Colonic mucosa (tissue), 4 donors: ENCODE measurements around the gene FOXP1. TPM values are rescaled to one million over a fixed set of nuclear protein-coding genes. Genes with fewer than 3 reads are reported as not detected.

Source experiments
- DNase-seq: peaks from one replicate; pipeline ENCODE4 v3.0.0-alpha.2; 2020
- H3K27ac ChIP-seq: fragments of 200-600 bp; one replicate; pipeline ENCODE4 v1.8.0; 2021
- H3K27me3 ChIP-seq: fragments of 200-600 bp; one replicate; pipeline ENCODE4 v1.8.0; 2021
- H3K36me3 ChIP-seq: fragments of 200-600 bp; one replicate; pipeline ENCODE4 v1.8.0; 2021
- H3K4me1 ChIP-seq: fragments of 200-600 bp; one replicate; pipeline ENCODE4 v1.8.0; 2021; ENCODE audit warnings: mild to moderate bottlenecking
- H3K4me3 ChIP-seq: fragments of 200-600 bp; one replicate; pipeline ENCODE4 v1.8.0; 2021
- H3K9ac ChIP-seq, 2 donors: one replicate each; pipeline ENCODE4 v1.7.0; 2013; ENCODE audit warnings: control low read depth in 2 of 2, low read depth in 2 of 2, low read length in 2 of 2
- H3K9me3 ChIP-seq: fragments of 200-600 bp; one replicate; pipeline ENCODE4 v1.8.0; 2021
- intact Hi-C: fragments of 100-400 bp; cut with DNase I; formaldehyde crosslinking; loops from one replicate; pipeline ENCODE4 v1.14.1; 2022
- total RNA-seq, 2 donors: library from RNA; stranded (reverse); fragmentation: NEBNext Ultra II Directional in 1 of 2; extraction: Animal tissue kit (Norgen Biotek cat#: 25700) in 1 of 2; gene quantifications; one replicate each; pipeline ENCODE4 v1.2.1, GENCODE V29; 2021
- TF ChIP-seq, protein P1 (sequence below): fragments of 200-600 bp; IDR thresholded peaks from one replicate; pipeline ENCODE4 v1.8.0; 2022; ENCODE audit warnings: antibody characterized with exemption, mild to moderate bottlenecking
- donor health status: healthy.
- donor health status: DM: no; HTN: no; CAD: no.
- donor health status: DM: no; HTN: no; CAD: no.

The FOXP1 gene
- total RNA-seq, 2 donors from 2014 or later, result 127 to 128 TPM

DNA sequence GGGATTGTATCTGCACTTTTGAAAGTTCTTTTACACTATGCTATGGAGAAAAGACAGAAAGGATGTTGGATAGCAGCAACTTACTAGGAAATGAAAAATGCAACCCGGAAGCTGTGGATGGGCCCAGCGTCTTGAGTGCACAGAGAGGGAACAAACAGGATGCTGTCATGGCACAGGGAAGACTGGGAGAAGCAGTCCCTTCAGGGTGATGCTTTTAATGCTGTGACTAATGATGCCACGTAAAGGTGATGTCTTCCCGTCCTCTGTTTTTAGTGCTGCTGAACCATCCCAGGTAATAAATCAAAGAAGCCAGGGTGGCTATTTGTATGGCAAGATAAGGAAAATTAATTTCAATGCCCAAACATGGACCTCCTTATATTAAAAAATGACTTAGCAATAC lies 437.6 kb downstream of the FOXP1 start:
- H3K36me3 ChIP-seq, result no peaks in the 10 kb centered on the region
- no peaks in the 10 kb centered on the region for H3K27me3 ChIP-seq
- H3K4me1 ChIP-seq, result peaks cover 8% of the 10 kb centered on the region
- TF ChIP-seq, protein P1, sequence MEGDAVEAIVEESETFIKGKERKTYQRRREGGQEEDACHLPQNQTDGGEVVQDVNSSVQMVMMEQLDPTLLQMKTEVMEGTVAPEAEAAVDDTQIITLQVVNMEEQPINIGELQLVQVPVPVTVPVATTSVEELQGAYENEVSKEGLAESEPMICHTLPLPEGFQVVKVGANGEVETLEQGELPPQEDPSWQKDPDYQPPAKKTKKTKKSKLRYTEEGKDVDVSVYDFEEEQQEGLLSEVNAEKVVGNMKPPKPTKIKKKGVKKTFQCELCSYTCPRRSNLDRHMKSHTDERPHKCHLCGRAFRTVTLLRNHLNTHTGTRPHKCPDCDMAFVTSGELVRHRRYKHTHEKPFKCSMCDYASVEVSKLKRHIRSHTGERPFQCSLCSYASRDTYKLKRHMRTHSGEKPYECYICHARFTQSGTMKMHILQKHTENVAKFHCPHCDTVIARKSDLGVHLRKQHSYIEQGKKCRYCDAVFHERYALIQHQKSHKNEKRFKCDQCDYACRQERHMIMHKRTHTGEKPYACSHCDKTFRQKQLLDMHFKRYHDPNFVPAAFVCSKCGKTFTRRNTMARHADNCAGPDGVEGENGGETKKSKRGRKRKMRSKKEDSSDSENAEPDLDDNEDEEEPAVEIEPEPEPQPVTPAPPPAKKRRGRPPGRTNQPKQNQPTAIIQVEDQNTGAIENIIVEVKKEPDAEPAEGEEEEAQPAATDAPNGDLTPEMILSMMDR, result no peak
- H3K9me3 ChIP-seq, result no peaks in the 10 kb centered on the region
- intact Hi-C loops, result no loop called here
- no peak overlapping the region for H3K9ac ChIP-seq
- no peak overlapping the region for H3K4me3 ChIP-seq
- H3K27ac ChIP-seq, result no peak overlapping the region
- no peak for DNase-seq

DNA sequence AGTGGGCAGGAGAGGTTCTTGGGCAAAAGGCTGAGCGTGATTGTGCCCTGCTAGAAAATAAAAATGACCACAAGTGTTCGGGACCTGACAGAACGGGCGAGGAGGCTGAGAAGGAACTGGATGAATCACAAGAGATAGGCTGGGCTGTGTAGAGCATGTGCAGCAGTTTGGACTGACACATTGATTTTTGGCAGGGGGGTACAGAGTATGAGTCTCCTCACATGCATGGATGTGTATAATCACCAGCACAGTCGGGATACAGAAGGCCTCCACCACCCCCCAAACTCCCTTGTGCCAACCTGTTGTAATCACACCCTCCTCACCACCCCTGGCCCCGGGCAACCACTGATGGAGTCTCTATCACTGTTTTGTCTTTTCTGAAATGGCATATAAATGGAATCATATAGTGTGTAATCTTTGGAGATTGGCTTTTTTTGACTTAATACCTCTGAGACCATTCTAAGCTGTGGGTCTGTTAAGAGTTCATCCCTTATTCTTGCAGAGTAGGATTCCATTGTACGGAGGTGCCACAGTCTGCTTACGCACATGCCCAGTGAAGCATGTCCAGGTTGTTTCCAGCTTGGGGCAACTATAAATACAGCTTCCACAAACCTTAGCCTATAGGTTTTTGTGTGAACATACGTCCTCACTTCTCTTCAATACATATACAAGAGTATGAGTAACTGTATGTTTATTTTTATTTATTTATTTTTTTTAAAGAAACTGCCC lies 438.8 kb downstream of the FOXP1 start:
- no peak overlapping the region for H3K4me3 ChIP-seq
- no peak overlapping the region for H3K27ac ChIP-seq
- H3K9ac ChIP-seq, result no peak overlapping the region
- H3K36me3 ChIP-seq, result no peaks in the 10 kb centered on the region
- intact Hi-C loops, result no loop called here
- TF ChIP-seq, protein P1, result no peak
- peaks cover 8% of the 10 kb centered on the region for H3K4me1 ChIP-seq
- no peaks in the 10 kb centered on the region for H3K9me3 ChIP-seq
- H3K27me3 ChIP-seq, result no peaks in the 10 kb centered on the region
- DNase-seq, result no peak

DNA sequence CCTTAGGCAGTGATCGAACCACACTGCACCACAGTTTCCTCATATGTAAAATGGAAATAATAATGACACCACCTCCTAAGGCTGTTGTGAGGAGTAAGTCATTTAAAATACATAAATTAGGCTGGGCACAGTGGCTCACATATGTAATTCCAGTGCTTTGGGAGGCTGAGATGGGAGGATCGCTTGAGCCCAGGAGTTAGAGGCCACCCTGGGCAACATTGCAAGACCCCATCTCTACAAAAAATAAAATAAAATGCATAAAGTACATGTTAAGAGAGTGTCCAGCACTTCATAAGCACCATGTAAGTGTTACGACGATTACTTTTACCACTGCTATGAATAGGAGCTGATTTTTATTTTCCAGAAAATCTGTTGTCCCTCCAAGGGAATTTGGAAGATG lies 440.0 kb downstream of the FOXP1 start:
- Histone ChIP-seq H3K27me3 (no peaks in the 10 kb centered on the region), H3K36me3 (no peaks in the 10 kb centered on the region), H3K4me1 (peaks cover 8% of the 10 kb centered on the region), H3K9me3 (no peaks in the 10 kb centered on the region), H3K4me3 (no peak overlapping the region), H3K9ac (no peak overlapping the region), H3K27ac (peak overlapping the region; percentile 56)
- intact Hi-C loops, result no loop called here
- TF ChIP-seq, protein P1, result no peak
- no peak for DNase-seq

DNA sequence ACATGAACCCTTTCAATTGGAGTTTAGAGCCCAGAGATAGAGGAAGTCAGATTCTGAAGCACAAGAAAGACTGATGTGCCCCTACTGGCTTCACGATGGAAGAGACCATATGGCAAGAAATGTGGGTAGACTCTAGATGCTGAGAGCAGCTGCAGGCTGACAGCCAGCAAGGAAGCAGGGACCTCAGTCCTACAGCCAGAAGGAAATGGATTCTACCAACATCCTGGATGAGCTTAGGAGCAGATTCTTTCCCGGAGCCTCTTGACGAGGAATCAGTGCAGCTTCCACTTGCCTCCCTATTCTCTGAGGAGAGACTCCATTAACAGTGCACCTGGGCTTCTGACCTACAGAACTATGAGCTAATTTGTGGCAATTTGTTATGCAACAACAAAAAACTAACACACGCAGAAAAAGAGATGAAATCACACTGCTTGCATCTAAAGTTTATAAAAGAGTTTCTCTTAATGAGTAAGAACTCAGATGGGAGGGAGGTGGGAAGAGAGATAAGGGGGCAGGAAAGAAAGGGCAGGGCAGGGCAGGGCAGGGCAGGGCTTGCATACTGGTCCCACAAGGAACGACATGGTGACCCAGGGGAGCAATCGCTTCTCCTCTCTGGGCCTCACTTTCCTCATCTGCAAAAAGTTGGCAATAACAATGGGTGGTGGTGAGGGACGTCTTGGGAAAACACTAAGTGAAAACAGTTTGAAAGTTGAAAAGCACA lies 440.9 kb downstream of the FOXP1 start:
- peak overlapping the region; percentile 56 for H3K27ac ChIP-seq

DNA sequence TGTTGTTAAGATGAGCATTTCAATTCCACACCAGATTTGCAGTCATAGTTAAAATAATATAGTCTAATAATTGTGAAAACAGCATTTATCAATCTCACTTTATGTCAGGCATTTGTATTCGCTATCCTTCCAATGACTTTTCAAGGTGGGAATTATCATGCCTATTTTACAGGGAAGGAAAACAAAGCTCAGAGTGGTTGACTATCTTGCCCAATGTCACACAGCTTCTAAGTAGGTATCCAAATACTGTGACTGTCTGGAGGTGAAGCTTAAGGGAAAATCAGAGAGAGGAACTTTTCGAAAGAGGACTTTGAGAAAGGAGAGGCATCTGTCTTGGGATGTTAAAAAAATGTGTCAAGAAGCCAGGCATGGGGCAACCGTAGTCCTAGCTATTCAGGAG lies 443.1 kb downstream of the FOXP1 start:
- peaks cover 8% of the 10 kb centered on the region for H3K4me1 ChIP-seq
- intact Hi-C loops, result no loop called here

More for the DNA sequence above, 440.9 kb downstream of the FOXP1 start:
- peak; percentile 53 for DNase-seq
- no peak overlapping the region for H3K4me3 ChIP-seq
- TF ChIP-seq, protein P1, result no peak
- H3K36me3 ChIP-seq, result no peaks in the 10 kb centered on the region
- H3K27me3 ChIP-seq, result no peaks in the 10 kb centered on the region
- no peaks in the 10 kb centered on the region for H3K9me3 ChIP-seq
- H3K9ac ChIP-seq, result peak overlapping the region in 1 of 2 donors; percentile 6
- H3K4me1 ChIP-seq, result peaks cover 8% of the 10 kb centered on the region
- intact Hi-C loops, result no loop called here

More for the DNA sequence above, 443.1 kb downstream of the FOXP1 start:
- H3K27ac ChIP-seq, result no peak overlapping the region
- no peaks in the 10 kb centered on the region for H3K9me3 ChIP-seq
- DNase-seq, result no peak
- TF ChIP-seq, protein P1, result no peak
- H3K4me3 ChIP-seq, result no peak overlapping the region
- no peak overlapping the region for H3K9ac ChIP-seq
- no peaks in the 10 kb centered on the region for H3K36me3 ChIP-seq
- no peaks in the 10 kb centered on the region for H3K27me3 ChIP-seq
